ENCODE results near the gene CEP170B.
"Not testable (repeated sequence)": the region's sequence is repeated elsewhere in the genome, so short reads cannot be mapped to it uniquely, and the experiment has no call there.

CEP170B gene

DNA sequence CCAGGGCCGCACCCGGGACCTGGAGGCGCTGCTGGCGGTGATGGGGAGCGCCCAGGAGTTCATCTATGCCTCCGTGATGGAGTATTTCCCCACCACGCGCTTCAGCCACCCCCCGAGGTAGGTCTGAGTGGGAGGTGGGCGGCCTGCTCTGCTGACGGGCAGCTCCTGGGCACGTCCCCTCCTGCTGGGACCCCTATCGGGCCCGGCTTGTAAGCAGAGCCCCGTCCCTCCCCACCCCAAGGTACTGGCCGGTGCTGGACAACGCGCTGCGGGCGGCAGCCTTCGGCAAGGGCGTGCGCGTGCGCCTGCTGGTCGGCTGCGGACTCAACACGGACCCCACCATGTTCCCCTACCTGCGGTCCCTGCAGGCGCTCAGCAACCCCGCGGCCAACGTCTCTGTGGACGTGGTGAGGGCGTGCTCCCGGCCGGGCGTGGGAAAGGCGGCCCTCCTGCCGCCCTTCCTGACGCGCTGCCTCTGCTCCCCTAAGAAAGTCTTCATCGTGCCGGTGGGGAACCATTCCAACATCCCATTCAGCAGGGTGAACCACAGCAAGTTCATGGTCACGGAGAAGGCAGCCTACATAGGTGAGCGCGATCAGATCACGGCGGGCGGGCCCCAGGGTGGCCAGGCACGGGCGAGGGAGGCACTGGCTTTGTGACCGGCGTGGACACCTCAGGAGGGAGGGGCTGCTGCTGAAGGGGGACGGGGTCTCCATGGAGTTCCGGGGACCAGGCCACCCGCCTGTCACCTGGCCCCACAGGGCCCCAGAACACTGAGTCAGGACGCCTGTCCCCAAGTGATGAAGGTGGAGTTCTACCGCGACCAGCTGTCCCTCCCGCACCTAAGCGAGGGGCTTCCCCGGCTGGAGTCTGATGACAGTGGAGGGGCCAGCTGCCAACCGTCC is 67.0 kb downstream of the CEP170B start:
- no peak for DNase-seq (ENCODE audit: low read depth)

DNA sequence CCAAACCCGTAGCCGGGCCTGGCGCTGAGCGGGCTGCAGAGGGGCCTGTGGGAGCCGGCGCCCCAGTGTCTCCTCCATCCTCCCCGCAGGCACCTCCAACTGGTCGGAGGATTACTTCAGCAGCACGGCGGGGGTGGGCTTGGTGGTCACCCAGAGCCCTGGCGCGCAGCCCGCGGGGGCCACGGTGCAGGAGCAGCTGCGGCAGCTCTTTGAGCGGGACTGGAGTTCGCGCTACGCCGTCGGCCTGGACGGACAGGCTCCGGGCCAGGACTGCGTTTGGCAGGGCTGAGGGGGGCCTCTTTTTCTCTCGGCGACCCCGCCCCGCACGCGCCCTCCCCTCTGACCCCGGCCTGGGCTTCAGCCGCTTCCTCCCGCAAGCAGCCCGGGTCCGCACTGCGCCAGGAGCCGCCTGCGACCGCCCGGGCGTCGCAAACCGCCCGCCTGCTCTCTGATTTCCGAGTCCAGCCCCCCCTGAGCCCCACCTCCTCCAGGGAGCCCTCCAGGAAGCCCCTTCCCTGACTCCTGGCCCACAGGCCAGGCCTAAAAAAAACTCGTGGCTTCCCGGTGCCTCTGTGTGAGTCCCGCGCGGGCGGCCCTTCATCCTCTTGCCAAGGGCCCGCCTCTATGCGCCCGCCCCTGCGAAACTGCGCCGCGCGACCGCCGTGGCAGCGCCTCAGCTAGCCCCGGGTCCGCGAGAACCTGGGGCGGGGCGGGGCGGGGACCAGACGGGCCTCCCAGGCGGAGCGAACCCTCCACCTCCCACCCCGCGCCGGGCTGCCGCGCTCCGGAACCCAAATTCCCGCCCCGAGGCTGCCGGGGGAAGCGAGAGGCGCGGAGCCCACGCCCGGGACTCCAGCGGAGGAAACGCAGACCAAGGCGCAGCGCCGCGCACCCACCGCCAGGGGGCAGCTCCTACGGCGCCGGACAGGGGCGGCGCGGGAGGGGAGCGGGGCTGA is 67.9 kb downstream of the CEP170B start:
- peak; percentile 90 for DNase-seq (ENCODE audit: low read depth)

DNA sequence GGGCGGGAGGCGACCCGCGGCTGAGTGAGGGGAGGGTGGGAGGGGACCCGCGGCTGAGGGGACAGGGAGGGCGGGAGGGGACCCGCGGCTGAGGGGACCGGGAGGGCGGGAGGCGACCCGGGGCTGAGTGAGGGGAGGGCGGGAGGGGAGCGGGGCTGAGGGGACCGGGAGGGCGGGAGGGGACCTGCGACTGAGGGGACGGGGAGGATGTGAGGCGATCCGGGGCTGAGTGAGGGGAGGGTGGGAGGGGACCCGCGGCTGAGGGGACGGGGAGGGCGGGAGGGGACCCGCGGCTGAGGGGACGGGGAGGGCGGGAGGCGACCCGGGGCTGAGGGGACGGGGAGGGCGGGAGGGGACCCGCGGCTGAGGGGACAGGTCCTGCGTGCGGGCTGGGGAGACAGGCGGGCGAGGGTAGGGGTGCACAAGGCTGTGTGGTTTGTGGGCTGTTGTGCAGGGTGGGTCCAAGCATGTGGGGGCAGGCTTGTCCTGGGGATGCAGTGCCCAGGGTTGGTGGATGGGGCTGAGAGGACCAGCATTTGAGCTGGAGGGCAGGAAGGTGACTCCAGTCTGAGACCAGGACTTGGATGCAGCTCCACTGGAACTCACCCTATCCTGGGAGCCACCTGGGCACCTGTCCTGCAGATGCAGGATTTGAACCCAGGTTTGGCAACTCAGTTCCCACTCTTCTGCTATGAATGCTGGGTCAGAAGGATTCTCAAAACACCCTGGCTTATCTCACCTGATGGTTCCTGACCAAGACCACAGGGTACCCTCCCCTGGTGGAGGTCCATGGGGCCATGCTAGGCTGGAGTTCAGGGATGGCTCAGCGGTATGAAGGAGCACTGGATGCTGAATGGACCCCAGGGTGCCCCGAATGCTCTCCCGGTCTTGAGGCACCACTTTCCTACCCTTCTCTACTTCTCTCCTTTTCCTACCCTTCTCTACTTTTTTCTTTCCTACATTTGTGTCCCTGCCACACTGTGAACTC is 69.0 kb downstream of the CEP170B start:
- DNase-seq (ENCODE audit: low read depth): no peak

DNA sequence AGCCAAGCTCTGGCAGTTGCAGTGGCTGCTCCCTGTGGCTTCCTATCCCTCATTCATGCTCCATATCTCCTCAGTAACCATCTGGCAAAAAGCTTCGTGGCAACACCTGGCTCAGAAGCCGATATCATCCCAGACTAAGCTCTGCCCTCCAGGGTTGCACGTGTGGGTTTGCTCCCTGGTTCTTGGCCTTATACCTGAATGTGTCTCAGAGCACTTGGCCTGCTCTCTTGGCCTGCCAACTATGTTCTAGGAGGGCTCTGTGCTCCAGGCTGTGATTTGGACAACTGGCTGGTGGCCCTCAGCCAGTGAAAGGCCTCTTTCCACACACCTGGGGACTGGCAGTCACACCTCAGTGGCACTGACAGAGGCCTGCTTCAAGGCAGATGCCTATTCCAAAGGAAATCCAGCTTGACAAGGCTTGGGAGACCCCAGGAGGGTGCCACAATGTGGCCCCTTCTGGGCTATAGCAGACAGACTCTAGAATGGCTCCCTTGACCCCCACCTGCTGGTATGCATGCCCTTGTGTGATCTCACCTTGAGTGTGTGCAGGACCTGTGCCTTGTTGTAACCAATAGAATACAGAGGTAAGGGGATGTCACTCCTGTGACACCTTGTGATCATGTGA is 70.1 kb downstream of the CEP170B start:
- no peak for DNase-seq (ENCODE audit: low read depth)

DNA sequence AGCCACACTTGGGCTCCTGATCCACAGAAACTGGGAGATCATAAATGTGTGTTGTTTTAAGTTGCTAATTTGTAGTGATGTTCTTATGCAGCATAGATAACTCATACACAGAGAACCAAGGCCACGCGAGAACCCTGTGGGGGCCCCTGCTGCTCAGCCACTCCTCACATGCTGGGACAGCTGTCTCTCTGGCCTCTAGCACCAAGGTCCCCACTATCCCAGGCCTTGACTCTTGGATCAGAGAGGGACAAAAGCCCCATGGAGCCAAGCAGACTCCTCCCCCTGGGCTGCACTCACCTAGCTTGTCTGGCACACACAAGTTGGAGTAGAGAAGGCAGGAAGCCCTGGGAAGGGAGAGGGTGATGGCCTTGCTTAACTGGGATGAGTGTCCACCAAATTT is 70.9 kb downstream of the CEP170B start:
- DNase-seq (ENCODE audit: low read depth): no peak

DNA sequence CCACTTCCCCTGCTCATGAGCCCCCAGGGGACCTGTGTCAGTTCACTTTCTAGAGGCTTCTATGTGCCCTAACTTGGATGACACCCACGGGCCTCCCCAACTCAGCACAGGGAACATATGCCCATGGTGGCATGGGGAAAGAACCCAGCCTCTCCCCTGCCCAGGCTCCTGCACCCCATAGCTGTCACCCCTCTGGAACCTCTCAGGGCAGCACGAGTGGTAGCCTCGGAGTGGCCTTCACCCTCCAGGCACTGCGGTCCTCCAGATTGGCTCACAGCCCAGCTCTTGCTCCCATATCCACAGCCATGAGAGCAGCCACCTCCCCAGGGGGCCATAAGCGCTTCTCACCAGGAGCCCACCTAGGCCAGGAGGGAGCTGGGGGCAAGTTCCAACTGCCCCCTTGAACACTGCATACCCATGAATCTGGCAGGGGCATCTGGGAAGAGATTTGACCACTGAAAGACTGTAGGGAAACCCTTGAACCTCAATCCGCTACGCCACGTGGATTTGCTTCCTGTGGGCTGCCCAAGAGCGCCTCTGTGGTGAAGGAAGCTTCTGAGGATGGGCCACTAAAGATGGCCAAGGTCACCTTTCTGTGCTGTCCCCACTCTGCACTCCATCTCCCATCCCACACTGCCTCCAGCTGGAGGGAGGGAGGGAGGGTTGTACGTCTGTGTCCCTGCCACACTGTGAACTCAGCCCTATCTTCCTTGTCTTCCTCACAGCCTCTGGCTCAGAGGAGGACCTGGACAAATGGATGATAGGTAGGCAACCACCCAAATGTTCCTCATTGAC is 71.5 kb downstream of the CEP170B start:
- no peak for DNase-seq (ENCODE audit: low read depth)

DNA sequence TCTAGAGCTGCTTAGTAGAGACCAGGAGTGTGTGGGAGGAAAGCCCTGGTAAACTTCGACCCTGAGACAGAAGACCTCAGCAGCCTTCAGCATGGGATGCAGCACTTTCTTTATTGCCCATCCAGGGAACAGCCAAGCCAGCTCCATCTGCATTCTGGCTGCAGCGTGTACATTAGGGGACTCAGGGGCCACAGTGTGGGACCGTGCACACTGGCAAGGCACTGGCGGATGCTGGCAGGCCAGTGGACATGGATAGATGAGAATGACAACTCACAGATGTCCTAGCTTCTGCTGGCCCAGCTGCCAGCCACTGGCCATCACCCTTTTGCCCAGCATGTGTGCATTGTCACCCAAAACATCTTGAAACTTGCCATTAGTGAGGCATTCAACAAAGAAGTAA is 72.1 kb downstream of the CEP170B start:
- no peak for DNase-seq (ENCODE audit: low read depth)

DNA sequence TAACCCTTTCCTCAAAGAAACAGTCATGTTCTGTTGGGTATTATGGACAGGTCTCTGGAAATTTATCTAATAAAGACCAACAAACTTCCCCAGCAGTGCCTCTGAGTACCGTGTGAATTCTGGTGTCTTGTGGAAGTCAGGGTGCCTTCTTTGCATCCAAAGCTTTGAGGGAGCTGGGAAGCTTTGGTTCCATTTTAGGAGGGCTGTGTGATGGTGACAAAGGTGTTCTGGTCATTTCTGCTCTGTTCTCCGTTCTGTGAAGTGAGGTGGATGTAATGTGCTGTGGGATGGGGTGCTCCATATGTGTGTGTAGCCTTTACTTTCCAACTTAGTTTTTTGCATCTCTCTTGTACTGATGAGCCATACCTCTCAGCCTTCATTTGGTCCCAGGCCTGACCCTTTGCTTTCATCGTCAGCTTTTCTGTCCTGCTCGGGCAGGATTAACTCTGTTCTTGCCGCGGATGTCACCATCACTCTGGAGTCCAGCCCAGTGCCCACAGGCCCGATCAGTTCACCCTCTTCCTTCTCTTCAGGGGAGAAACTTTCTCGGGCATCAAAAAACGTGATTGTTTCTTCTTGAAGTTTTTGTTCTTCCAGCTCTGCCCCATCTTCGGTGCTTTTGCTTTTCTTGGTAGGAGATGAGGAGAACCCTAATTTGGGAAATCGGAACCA is 72.8 kb downstream of the CEP170B start:
- no peak for DNase-seq (ENCODE audit: low read depth)

DNA sequence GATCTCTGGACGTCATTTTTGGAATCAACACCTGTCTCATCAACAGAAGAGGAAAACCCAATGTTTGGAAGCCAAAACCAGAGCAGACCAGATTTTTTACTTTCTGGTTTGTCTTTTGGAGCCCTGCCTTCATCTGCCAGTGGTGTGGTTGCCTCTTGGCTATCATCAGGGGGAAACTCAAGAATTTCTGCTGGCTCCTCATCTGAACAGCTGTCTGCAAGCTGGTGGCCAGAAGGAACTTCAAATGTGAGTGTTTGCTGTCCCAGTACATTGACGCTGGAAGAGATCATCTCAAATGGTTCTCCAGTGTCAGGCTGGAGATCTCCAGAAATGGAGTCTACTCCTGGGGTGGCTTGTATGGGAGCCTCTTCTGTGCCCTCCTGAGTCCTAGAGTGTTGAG is 73.4 kb downstream of the CEP170B start:
- no peak for DNase-seq (ENCODE audit: low read depth)

DNA sequence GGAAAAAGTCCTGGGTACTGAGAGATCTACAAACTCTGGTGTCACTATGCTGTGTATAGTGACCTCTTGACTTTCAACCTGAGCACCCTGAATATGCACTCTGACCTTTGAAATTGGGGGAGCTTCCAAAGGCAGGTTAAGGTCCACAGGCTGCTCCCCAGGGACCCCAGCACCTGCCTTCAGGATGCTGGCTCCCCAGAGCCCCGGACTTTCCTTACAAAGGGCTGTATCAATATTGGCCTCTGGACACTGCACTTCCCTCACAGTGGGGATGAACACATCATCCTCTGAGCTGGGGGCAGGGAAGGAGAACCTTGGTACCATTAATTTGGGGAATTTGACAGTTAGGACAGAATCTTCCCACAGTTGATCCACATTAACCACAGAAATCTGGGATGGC is 73.9 kb downstream of the CEP170B start:
- no peak for DNase-seq (ENCODE audit: low read depth)

DNA sequence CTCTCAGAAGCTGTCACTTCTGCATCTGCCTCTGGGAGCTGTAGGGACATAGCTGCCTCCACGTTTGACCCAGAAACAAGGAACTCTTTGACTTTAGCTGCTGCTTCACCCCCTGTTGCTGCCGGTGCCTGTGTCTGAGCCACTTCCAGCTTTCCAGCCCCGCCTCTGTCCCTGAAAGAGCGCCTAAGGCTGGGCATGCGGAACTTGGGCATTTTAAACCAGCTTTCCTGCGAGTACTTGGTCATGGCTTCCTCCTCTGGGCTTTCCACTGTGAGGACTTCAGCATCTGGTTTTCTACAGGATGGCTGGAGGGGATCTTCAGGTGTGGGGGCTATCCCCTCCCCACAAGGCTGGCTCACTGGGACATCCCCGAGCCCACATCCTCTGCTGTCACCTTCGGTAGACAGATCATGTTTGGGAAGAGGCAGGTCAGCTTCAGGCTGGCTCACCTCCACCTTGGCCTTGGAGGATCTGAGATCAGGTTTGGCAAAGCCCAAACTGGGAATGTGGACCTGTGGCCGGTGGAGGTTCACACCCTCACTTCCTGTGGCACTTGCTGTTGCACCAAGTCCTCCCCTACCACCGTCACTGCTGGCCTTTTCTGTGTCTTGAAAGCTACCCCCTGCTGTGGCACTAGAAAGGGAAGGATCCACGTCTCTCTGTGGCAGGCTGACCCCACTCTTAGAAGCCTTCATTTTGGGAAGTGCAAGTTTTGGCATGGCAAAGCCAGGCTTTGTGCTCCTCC is 74.8 kb downstream of the CEP170B start:
- DNase-seq (ENCODE audit: low read depth): no peak

DNA sequence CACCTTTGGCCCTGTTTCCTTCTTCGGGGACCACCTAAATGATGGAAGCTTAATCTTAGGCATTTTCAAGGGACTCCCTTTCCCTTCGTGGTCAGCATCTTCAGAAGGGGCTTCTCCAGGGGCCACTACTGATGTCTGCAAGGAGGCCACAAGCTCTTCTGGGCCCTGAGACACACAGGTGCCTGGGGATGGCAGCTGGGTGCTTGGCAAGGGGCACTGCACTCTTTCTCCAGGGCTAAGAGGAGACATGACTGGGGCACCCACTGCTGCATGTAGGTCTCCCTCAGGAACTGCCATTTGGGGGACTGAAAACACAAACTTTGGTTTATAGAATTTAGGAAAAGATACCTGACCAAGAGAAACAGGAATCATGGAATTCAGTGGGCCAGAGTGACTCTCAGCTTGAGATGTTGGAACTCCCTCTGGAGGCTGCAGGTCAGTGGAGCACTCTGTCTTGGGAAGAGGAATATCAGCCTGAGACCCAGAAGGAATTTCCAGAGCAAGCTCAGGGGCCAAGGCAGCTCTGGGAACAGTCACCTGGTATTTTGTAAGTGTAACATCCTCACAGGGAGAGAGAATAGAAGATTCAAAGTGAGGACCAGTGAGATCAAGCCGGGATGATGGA is 75.6 kb downstream of the CEP170B start:
- no peak for DNase-seq (ENCODE audit: low read depth)

DNA sequence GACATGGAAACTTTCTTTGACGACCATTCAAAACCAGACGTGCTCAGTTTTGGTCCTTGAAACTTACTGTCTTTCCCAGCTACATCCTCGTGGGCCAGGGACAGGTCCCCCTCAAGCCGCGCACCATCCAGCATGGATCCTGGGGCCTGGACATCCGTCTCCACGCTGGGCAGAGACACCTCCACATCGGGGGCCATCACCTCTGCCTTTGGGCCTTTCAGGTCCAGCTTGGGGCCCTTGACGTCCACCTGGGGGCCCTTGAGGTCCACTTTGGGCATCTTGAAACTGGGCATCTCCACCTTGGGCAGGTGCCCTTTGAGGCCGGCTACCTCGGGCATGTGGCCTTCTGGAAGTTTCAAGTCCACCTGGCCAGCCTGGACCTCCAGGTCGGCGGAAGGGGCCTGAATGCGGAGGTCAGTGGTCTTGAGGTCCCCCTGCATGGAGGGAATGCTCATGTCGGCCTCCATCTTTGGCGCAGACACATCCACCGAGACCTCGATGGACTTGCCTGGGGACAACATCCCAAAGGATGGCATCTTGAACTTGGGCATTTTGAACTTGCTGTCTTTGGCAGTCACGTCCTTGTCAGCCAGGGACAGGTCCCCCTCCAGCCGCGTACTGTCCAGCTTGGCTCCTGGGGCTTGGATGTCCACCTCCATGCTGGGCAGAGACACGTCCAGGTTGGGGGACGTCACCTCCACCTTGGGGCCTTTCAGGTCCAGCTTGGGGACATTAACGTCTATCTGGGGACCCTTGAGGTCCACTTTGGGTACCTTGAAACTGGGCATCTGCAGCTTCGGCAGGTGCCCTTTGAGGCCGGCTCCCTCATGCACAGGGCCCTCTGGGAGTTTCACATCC is 76.7 kb downstream of the CEP170B start:
- no peak for DNase-seq (ENCODE audit: low read depth)

DNA sequence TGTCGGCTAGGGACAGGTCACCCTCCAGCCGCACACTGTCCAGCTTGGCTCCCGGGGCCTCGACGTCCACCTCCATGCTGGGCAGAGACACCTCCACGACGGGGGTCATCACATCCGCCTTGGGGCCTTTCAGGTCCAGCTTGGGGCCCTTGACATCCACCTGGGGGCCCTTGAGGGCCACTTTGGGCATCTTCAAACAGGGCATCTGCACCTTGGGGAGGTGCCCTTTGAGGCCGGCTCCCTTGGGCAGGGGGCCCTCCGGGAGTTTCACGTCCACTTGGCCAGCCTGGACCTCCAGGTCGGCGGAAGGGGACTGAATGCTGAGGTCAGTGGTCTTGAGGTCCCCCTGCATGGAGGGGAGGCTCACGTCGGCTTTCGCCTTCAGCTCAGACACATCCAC is 77.5 kb downstream of the CEP170B start:
- DNase-seq (ENCODE audit: low read depth): no peak

DNA sequence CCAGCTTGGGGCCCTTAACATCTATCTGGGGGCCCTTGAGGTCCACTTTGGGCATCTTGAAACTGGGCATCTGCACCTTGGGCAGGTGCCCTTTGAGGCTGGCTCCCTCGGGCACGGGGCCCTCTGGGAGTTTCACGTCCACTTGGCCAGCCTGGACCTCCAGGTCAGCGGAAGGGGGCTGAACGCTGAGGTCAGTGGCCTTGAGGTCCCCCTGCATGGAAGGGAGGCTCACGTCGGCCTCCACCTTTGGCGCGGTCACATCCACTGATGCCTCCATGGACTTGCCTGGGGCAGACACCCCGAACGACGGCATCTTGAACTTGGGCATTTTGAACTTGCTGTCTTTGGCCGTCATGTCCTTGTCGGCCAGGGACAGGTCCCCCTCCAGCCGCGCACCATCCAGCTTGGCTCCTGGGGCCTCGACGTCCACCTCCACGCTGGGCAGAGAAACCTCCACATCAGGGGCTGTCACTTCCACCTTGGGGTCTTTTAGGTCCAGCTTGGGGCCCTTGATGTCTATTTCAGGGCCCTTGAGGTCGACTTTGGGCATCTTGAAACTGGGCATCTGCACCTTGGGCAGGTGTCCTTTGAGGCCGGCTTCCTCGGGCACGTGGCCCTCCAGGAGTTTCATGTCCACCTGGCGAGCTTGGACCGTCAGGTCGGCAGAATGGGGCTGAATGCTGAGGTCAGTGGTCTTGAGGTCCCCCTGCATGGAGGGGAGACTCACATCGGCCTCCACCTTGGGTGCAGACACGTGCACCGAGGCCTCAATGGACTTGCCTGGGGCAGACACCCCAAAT is 78.3 kb downstream of the CEP170B start:
- DNase-seq (ENCODE audit: low read depth): not testable (repeated sequence)

DNA sequence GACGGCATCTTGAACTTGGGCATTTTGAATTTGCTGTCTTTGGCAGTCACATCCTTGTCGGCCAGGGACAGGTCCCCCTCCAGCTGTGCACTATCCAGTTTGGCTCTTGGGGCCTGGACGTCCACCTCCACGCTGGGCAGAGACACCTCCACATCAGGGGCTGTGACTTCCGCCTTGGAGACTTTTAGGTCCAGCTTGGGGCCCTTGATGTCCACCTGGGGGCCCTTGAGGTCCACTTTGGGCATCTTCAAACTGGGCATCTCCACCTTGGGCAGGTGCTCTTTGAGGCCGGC is 78.9 kb downstream of the CEP170B start:
- DNase-seq (ENCODE audit: low read depth): not testable (repeated sequence)

All from EH (cell line).